Measurements from ENCODE around the gene MARCHF6.

Gene MARCHF6

DNA sequence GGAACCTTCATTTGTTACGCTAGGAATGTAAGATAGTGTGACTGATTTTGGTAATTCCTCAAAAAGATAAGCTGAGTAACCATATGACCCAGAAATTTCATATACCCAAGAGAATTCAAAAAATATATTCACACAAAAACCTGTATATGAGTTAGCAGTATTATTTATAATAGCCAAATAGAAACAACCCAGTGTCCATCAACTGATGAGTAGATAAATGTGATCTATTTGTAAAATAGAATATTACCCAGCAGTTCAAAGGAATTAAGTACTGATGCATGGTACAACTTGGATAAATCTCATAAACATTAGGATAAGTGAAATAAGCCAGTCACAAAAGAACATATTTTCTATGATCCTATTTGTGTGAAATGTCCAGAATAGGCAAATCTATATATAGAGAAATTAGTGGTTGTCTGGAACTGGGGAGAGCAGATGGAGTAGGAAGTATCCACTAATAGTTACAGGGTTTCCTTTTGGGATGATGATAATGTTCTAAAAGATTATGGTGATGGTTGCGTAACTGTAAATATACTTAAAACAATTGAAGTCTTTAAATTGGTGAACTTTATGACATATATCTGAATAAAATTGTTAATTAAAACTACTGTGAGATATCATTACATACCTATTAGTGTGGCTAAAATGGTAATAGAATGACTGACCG is 10.2 kb downstream of the MARCHF6 start:
- TF ChIP-seq, protein P1, sequence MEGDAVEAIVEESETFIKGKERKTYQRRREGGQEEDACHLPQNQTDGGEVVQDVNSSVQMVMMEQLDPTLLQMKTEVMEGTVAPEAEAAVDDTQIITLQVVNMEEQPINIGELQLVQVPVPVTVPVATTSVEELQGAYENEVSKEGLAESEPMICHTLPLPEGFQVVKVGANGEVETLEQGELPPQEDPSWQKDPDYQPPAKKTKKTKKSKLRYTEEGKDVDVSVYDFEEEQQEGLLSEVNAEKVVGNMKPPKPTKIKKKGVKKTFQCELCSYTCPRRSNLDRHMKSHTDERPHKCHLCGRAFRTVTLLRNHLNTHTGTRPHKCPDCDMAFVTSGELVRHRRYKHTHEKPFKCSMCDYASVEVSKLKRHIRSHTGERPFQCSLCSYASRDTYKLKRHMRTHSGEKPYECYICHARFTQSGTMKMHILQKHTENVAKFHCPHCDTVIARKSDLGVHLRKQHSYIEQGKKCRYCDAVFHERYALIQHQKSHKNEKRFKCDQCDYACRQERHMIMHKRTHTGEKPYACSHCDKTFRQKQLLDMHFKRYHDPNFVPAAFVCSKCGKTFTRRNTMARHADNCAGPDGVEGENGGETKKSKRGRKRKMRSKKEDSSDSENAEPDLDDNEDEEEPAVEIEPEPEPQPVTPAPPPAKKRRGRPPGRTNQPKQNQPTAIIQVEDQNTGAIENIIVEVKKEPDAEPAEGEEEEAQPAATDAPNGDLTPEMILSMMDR (IDR thresholded peaks at IDR 0.05), result no peak

GRCh38 chr5:10364186-10364689 is 10.7 kb downstream of the MARCHF6 start:
- TF ChIP-seq, protein P1 (IDR thresholded peaks at IDR 0.05), result peak; percentile 34; the same call in 1 of the 2 replicates

DNA sequence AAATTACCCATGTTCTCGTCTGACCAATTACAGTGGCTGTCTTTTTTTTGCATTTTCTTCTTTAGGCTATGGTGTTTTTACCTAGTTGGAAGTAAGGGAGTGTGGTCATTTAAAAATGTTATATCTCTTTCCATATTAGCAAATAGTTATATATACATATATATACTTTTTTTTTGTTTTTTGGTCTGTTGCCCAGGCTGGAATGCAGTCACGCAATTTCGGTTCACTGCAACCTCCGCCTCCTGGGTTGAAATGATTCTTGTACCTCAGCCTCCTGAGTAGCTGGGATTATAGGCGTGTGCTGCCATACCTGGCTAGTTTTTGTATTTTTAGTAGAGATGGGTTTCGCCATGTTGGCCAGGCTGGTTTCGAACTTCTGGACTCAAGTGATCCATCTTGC is 12.3 kb downstream of the MARCHF6 start:
- TF ChIP-seq, protein P1 (IDR thresholded peaks at IDR 0.05), result no peak

- TF ChIP-seq, protein P1 (IDR thresholded peaks at IDR 0.05), result no peak
Measured at GRCh38 chr5:10366310-10367272, 13.1 kb downstream of the MARCHF6 start.

DNA sequence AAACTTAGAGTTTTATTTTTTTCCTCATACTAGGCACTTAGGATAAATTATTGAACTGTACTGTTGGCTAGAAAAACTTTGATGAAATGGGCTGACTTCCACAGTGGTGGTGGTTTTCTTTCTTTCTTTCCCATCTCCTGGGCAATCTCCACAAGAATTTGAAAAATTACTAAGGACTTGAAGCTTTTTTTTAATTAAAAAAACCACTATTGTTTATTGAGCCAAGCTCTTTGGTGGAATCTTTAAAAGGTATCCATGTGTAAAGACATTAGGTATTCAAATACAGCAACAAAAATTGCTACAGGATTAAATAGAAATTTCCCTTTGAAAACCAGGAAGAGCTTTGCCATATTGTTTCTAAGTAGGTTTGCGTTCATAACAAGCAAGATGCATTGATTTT is 14.1 kb downstream of the MARCHF6 start:
- TF ChIP-seq, protein P1 (IDR thresholded peaks at IDR 0.05), result no peak

GRCh38 chr5:10370931-10371330 is 17.4 kb downstream of the MARCHF6 start:
- TF ChIP-seq, protein P1 (IDR thresholded peaks at IDR 0.05), result no peak
